D721Med (cell line): ENCODE data around the gene HS2ST1.

Experiments
- DNase-seq: peaks from one replicate; pipeline ENCODE4 v3.0.0; 2011; ENCODE audit warnings: low spot score; ENCODE audit not compliant: insufficient read length
- FAIRE-seq: peaks from 2 replicates; lab custom pipeline; 2011; peaks lifted over from hg19 to GRCh38; lab: Jason Lieb, UNC
- CTCF ChIP-seq: IDR thresholded peaks from 2 replicates; pipeline ENCODE4 v1.5.1; 2012; ENCODE audit warnings: mild to moderate bottlenecking, control low read depth; ENCODE audit not compliant: insufficient read depth; ENCODE audit errors: missing control alignments

HS2ST1 gene

DNA sequence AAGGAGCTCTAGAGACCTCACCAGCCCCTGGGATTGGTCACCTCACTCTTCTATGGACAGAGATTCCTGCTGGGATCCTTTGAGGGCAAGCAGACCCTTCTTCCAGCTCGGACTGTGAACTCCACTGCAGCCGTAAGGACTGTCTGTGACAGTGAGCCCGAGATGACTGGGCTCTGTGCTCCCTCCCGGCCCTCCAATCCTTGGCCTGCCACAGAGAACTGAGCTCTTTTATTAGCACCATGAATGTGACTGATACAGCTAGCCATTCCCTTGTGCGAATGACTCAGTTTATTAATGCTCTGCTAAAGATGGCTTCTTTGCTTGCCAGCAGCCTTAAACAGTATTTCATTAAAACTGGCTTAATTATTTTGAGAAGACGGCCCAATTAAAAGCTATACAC is 219.6 kb downstream of the HS2ST1 start:
- FAIRE-seq (no peak), DNase-seq (no peak)
- no peak for TF ChIP-seq CTCF

DNA sequence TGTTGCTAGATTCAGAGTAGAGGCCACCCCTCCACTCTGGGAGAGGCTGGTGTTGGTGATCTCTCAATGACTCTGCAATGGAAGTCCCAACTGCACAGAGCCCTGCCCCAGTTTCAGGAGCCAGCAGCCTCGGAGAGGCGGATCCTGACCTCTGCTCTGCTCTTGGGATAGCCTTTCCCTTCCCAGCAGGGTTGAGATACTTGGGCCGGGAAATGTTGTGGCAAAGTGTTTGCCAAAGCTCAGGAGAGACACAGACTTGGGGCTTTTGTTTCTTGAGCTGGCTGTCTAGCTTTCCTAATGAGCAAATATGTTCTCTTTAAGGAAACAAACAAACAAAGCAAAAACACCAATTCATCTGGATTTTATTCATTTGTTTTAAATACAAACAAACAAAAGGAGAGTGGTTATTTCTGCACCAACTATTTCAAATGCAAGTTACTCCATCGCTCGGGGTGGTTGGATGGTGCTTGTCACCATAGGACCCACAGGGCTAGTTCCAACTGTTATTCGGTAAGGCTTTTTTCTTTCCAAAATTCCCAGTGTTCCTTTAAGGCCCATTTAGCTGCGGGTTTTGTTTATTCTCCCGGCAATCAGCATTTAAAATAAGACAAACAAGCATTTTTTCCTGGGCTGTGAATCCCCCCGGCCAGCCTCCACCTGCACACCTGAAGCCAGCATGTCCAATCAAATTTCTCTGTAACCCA is 220.3 kb downstream of the HS2ST1 start:
- no peak for FAIRE-seq
- TF ChIP-seq CTCF, result no peak
- DNase-seq, result no peak

DNA sequence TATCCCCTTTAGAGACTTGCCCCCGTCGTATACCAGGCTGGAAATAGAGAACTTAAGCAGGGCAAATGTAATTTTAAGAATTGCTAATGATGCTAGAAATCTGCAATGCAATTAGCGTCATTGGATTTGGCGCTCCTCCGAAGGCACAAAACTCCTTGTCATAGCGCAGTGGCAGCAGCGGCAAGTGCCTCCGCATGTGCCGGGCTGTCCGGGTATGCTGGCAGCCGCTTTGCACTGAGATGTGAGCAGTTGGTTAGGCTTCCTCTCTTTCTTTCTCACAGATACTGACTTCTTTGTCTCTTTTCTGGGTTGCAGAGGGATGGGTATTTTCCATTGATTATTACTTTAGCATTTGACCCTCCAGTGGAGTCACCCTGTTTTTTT is 220.9 kb downstream of the HS2ST1 start:
- no peak for DNase-seq
- TF ChIP-seq CTCF, result no peak
- no peak for FAIRE-seq

DNA sequence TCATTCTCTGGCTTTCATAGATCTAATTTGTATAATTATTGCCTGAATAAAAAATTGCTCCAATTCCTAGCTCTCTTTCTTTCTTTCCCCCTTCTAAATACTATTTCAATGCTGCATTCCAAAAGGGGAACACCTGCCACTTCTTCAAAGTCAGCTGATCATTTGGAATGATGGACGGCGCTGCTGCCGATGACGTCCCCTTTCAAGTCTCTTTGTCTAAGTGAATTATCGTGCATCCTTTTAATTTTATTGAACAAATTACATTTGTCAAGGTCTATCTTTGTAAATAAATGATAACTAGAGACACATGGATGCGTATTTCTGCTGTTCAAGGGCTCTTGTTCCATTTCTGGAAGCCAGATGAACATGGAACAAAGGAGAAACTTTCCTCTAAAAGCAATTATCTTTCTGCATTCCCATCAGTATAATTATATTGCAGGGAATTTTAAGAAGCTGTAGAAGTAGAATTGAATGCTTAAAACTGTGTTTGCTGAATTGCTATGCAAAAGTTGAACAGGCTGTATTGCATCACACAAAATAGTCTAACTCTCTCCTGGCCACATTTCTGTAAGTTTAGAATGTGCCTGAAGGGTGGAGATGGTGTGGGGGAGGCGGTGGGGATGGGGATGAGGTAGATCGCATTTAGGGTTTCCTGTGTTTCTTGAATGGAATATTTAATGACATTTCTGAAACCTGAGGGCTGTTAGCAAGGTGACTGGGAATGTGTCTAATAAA is 222.3 kb downstream of the HS2ST1 start:
- no peak for TF ChIP-seq CTCF
- no peak for DNase-seq
- FAIRE-seq, result no peak

GRCh38 chr1:87137342-87137739 is 222.9 kb downstream of the HS2ST1 start:
- FAIRE-seq (no peak), DNase-seq (no peak)

GRCh38 chr1:87140831-87141540 is 226.6 kb downstream of the HS2ST1 start:
- no peak for TF ChIP-seq CTCF
- DNase-seq (no peak), FAIRE-seq (no peak)

More at GRCh38 chr1:87137342-87137739, 222.9 kb downstream of the HS2ST1 start:
- no peak for TF ChIP-seq CTCF
